NCI-H774 (cell line): ENCODE measurements around the gene HDAC2.
"Not testable (repeated sequence)": the region's sequence is repeated elsewhere in the genome, so short reads cannot be mapped to it uniquely, and the experiment has no call there.

Experiments used
- DNase-seq: peaks from one replicate; lab custom pipeline; 2025; lab: John Stamatoyannopoulos, UW

The HDAC2 gene

DNA sequence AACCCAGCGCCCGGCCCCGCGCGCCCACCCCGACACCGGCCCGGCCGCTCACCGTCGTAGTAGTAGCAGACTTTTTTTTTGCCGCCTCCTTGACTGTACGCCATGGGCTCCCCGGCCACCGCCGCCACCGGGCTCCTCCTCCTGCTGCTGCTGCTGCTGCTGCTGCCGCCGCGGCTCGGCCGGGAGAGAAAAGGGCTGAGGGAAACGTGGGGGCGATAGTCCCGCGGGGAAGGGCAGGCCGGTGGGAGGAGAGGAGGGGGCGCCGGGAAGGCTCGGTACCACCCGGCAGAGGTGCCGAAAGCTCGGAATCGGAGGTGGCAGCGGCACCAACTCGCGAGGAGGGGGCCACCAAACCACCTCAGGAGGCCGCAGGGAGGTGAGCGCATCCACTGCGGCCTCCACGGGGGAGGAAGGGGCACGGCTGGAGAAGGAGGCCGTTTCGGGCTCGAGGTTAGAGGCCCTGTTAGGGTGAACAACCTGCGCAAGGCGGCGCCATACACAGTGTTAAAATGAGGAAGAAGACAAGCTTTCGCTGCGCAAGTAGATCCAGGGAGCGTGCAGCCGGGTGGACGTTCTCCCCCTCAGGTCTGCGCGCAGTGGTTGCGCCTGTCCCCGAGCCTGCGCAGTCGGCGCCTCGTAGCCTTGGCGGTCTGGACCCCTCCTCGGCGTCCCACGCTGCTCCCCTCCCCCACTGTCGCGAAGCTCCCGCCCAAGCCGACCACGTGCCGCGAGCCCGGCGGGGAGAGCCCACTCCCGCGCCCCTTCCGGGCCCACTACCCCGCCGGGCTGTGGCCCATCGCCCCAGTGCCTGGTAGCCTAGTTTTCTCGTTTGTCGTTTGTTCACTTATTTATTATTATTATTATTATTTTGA is at the start of gene HDAC2:
Gene HDAC2 (minus strand): TSS at position 344 of the 872 bp plus-strand sequence. CDS start 240 bp downstream, at position 104.
- peak; percentile 97 for DNase-seq

DNA sequence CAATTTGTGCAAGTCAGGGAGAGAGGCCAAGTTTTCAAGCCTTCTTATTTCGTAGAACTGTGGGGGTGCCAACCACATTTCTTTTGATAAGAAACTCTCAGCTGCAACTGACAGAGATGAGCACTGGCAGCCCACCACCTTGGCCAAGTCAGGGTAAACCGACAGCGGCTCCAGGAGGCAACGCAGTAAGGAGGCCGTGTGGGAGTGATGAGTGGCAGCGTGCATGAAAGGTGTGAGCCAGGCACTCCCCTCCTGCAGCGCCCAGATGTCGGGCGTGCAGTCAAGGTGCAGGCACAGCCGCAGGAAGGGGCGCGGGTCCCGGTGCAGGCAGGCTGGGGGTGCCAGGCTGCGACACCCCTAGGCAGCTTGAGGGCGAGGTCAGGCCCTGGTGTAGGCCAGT is 49.2 kb upstream of the HDAC2 start:
- no peak for DNase-seq

DNA sequence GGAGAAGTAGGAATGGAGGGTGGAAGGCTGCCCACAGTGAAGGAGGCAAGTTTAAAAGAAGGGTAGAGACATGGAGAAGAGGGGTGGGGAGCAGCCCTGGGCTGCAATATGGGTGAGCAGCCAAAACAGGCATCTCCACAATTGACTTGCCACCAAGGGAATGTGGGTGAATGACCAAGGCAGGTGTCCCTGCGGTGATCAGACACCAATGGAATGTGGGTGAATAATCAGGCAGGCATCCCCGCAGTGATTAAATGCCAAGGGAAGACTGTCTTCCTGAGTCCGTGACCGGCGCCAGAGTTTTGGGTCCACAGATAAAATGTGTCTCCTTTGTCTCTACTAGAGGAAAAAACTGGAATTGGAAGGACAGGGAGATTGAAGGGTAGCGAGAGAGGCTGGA is 46.2 kb upstream of the HDAC2 start:
- DNase-seq: not testable (repeated sequence)

DNA sequence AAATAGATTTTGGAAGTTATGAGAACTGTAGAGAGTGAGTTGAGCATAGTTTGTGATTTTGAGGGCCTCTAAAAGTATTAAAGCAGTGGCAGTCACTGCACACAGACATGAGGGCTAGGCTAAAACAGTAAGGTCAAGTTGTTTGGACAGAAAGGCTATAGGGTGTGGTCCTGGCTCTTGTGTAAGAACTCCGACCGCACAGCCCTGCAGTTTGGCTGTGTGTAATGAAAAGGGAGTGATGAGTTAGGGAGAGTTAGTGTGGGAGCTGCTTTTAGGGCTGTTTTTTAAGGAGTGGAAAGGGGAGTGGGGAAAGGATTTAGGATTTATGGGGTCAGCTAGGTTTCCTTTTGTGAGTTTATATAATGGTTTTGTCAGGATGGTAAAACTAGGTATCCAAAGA is 43.2 kb upstream of the HDAC2 start:
- not testable (repeated sequence) for DNase-seq

DNA sequence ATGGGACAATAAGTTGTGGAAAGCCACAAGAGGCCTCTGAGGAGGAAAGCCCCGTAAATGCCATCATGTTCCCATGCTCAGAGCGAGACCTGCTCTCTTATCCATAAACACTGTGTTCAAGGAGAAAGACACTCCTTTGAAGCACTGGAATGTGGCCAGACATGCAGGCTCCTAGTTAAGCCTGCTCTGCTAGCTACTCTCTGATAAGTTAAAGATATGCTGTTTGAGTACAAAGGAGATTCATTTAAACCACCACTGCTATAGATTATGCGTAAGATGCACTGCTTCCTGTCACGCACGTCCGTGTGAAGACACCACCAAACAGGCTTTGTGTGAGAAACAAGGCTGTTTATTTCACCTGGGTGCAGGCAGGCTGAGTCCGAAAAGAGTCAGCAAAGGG is 40.5 kb upstream of the HDAC2 start:
- not testable (repeated sequence) for DNase-seq

DNA sequence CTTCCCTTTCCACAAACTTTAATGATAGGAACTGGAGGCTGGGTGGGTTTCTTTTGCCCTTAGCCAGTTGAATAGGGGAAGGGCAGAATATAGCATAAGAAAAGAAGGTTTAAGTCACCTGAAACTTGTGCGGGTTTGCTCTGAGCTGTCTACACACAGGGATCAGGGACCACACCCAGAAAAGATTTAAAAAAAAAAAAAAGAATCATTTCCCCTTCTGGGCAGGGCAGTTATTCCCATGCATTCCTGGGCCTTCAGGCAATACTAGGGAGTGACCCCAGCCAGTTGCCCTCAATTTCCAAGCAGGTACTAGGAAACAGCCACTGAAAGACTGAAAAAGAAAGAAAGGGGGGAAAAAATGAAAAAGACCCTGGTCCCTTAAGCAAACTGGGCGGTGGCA is 39.6 kb upstream of the HDAC2 start:
- no peak for DNase-seq

DNA sequence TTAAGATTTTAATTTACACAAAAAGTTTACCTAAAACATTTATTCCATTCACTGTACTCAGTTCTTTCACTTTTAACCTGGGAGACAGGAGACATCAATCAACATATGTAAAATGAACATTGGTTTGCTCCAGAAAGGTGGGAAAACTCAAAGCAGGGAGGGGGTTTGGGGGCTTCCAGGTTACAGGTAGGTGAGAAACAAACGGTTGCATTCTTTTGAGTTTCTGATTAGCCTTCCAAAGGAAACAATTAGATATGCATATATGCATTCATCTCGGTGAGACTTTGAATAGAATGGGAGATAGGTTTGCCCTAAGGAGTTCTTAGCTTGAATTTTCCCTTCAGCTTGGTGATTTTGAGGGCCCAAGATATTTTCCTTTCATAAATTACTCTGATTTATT is 38.2 kb upstream of the HDAC2 start:
- DNase-seq: no peak

DNA sequence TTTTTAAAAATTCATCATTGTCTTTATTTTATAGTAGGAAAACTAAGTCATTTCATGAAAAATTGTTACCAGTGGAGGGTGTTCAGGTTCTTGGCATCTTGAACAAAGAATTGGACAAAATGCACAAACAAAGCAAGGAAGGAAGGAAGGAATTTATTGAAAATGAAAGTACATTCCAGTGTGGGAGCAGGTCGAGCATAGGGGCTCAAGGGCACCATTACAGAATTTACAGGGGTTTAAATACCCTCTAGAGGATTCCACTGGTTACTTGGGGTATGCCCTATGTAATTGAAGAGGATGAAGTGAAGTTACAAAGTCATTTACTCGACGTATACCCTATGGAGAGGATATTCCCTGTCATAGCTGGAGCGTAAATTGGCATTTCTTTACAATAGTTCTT is 37.4 kb upstream of the HDAC2 start:
- no peak for DNase-seq

DNA sequence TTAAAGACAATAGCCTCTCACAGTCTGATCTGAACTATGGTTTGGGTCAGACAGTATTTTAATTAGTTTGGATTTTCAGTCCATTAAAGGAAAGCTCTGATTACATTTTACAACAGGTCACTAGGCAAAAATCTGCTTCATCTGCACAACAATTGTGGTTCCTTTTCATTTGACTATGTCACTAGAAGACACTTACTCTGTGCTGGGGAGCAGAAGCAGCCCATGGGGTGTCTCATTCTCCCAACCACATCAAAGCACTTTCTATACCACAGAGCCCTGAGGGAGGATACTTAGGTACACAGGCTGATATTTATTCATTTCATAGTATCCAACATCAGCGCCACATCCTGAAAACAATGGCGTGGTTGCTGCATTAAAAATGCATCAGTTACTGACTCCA is 36.6 kb upstream of the HDAC2 start:
- no peak for DNase-seq

DNA sequence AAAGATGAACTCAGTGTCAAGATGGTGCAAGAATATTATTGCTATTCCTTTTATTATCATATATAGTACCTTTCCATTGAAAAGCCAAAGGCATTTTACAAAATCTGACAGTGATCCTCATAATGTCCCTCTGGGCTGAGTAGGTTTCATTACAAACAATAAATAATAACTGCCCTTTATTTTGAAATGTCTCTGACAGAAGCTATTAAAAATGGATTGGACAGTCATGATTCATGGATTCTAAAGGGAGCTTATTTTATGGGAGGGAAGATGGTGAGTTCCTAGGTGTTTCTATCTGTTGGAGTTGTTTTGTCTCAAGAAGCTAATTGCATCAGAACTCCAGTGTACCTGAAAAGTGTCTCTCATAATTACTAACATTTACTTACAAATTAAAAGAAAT is 30.4 kb upstream of the HDAC2 start:
- no peak for DNase-seq

DNA sequence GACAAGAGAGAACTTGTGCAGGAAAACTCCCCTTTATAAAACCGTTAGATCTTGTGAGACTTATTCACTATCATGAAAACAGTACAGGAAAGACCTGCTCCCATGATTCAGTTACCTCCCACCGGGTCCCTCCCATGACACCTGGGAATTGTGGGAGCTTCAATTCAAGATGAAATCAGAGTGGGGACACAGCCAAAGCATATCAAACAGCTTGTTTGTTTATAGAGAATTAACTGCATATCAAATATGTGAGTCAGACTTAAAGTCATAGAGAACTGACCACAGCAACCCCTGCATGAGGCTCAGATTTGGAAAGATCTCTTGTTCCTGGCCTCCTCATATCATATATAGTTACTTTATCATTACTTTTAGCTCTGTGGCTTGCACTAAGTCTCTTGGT is 29.1 kb upstream of the HDAC2 start:
- DNase-seq: no peak

DNA sequence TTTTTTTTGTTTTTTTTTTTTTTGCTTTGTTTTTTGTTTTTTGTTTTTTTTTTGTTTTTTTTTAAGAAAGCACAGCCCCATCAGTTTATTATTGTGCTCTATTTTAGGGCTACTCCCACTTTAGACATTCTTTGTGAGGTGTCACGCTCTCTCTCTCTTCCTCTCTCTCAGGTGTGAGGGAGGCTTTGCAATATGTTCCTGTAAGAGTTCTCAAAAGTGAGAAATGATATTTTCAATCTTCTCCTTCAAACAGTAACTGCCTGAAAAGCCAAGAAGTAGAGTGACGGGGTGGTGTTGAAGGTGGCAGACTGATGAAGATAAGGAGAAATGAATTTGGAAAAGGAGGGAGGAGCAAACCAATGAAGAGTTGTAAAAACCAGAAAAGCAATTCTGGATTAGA is 28.3 kb upstream of the HDAC2 start:
- DNase-seq: no peak

DNA sequence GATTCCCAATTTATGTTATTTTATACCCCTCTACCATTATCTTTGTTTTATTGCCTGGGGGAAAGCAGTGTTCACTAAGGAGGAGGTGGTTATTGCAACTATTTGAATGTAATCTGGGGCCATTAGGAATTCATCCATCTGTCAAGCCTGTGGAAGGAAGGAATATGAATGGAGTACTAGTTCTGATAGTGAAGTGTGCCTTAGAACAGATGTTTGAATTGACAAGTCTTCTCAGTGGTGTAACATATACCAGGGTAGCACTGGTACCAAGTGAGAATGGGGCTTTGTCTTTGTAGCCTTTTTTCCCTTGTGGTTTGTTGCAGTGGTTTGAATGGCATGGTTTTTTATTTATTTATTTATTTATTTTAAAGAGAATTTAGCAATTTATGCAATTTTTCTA is 27.9 kb upstream of the HDAC2 start:
- DNase-seq: no peak

DNA sequence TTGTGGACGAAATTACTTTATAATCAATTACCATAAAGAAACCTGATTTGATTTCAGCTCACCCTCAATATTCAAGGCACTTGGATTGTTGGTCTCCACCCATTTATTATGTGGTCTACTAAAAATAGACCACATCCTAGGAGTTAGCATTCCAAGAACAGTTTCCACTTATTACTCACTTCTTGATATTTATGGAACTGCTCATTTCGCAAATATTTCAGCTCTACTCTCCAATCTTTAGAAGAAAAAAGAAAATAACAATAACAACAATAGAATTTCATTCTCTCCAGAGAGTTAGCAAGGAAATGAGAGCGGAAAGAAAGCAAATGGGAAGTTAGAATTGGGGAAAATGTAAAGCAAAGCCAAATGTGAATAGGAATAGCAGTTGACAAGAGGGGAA is 26.2 kb upstream of the HDAC2 start:
- no peak for DNase-seq

DNA sequence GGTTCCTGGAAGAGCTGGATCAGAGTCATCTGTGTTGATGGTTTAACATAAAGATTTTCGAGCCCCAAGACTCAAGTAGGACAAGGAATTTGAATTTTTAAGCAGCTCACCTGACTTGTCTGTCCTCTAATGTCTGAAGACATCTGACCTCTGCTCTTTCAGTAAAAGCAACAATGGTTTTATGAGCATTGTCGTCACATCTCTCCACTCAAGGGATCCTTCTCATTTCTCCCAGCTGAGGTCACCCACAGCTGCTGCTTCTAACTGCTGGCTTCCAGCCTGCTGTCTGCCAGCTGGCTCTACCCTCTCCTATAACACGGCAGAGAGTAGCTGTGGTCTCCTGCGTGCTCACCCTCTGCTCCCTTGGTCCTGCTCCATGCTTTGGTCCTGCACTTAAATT is 24.7 kb upstream of the HDAC2 start:
- peak; percentile 91 for DNase-seq

DNA sequence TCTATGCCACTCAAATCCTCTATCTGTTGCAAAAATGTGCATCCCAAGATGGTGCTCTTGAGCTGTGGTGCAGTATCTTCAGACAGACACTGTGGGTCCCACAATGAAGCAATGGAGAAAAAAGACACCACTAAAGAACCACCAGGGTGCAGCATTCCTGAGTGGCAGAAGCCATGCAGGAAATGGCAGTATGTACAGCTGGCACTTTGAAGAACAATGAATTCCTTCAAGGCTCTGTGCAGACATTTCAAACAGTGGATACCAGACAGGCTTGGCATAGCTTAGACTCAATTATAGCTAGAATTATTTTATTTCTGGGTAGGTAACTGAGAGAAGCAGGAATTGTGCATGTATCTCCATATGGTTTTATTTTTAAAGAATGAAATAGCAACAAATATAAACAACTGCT is 24.0 kb upstream of the HDAC2 start:
- DNase-seq: peak; percentile 83

DNA sequence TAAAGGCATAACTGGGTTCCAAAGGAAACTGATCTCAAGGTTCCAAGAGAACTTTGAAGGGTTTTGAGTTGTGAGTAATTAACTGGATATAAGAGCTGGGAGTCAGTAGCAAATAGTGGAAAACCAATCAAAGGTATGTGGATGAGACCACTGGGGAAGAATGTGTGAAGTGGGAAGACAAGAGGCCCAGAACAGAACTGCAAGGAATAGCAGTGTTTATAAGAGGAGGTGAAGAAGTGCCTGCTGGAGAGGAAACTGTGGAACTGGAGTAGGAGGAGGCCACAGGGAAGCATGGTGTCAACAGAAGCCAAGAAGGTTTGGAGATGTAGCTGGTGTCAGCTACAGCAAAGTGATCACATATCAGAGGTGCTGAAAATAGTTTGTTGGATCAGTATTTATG is 18.7 kb upstream of the HDAC2 start:
- no peak for DNase-seq

DNA sequence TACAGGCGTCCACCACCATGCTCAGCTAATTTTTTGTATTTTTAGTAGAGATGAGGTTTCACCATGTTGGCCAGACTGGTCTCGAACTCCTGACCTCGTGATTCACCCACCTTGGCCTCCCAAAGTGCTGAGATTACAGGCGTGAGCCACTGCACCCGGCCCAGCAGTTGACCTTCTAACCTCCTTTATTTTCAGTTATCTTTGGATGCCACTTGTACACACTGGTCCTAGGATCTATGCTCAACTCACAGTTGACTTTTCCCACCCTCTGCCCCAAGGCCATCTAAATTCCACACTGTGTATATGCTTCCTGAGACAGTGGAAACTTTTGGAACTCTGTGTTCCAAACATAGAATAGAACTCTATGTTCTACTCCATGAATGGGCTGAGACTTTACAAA is 11.7 kb upstream of the HDAC2 start:
- DNase-seq: not testable (repeated sequence)

DNA sequence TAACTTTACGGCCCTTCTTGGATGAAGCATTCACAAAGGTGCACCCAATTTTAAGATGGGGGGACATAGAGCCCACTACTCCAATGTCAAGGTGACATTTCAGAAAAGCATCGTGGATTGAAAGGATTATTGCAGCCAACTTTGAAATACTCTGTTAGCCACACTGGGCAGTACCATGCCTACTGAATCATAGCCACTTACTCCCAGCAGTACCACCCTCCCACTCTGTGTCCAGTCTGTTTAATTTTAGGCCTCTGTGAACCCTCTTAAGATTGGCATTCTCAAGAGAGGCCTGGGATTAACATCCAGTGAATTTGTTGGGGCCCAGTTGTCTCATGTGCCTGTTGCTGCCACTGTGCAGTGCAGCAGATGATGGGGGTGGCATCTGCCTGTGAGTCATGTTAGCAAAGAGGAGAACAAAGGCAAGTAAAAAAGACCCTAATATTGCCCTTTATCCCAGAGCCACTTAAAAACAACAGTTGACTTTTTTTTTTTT is 11.2 kb upstream of the HDAC2 start:
- DNase-seq: no peak

DNA sequence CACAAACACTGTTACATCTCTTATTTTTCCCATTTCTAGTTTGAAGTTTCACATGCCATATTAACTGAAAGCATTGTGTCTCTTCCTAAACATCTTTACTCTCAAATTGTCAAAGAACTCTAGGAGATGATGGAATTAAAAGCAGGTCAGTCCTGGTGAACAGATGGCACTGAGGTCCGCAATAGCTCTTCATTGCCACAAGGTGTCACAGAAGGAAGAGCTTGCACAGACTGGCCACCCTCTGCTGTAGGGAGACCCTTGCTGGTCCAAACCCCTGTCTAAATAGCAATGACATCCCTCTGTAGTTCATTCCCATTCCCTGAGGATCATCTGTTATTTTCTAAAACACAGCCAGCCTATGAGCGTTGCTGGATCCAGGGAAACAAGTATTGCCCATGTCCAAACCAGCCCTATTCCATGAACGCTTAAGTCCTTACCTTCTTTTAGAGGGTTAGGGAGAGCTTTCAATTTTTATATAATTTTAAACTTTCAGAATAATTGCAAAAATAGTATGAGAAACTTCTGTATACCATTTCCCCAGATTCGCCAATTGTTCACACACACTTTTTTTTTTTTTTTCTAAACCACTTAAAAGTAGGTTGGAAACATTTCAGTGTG is 10.1 kb upstream of the HDAC2 start:
- DNase-seq: no peak

DNA sequence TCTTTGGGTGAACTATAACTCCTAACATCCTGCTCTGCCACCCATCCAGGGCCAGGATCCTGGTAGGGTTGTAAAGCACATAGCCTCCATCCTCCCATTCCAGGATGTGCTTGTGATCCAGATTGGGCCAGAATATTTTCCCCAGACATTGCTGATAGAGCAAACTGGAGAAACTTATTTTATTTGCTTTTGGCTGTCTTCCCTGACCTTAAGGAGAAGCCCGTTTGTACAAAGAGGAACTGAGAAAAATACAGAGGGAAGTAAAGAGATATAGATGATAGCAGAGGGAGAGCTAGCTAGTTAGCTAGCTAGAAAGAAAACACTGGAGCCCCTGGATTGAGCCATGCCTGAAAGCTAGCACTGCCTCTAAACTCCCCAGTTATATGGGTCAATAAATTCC is 9.0 kb upstream of the HDAC2 start:
- DNase-seq: no peak

DNA sequence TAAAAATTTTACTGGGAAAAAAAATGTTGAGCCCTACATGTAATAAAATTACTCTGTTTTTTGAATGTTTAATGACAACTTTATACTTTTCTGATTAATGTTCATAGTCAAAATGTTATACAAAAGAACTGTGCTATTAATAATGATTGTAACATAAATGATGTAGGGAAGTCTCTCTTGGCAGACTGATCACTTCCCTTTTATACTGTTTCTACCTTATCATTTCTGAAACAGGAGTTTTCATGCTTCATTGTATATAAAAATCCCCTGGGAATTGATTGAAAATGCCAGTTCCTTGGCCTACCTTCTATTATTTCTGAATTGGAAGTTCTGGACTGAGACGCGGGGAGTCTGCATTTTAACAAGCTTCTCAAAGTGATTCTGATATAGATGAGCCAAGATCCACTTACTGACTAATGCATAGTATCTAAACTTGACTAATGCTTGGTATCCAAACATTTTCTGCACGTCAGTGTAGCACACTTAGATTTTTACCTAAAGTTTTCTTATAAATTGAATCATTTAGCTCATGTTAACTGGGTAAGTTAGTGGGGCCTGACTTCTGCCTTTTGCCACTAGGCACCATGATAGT is 7.2 kb upstream of the HDAC2 start:
- no peak for DNase-seq

DNA sequence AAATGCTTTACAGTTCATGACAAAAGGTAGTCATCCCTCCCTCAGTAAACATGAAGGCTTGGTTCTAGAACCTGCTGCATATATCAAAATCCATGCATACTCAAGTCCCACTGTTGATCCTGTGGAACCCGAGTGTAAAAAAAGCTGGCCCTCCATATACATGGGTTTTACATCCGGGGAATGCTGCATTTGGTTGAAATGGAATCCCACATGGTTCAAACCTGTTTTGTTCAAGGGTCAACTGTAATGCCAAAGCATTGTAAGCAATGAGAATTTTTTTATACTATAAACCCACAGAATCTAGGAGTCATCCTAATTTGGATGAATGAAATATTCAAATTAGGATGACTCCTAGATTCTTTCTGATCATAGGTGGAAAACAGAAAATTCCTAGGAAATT is 5.9 kb upstream of the HDAC2 start:
- DNase-seq: no peak
